ENCODE results near the gene ASB17.

Gene ASB17

GRCh38 chr1:75937034-75937433 is 4.8 kb upstream of the ASB17 start:
- no peak for DNase-seq (ENCODE audit: low spot score)
- no peak overlapping the region for H2AK5ac ChIP-seq (ENCODE audit: low read depth, low read length)

GRCh38 chr1:75922698-75923097 is 9.5 kb downstream of the ASB17 start:
- H3K23ac ChIP-seq (ENCODE audit: low read depth, low read length, poor library complexity) = no peak overlapping the region
- no peak overlapping the region for H4K8ac ChIP-seq (ENCODE audit: low read depth, low read length)
- no peak overlapping the region for H2BK120ac ChIP-seq (ENCODE audit: low read depth, low read length)
- H2AFZ ChIP-seq (ENCODE audit: low read length) = no peak overlapping the region
- H3K9ac ChIP-seq (ENCODE audit: low read depth, low read length, poor library complexity) = no peak overlapping the region
- no peaks in the 10 kb centered on the region for H3K9me3 ChIP-seq (replicated peaks in 1 of 2; ENCODE audit: control insufficient read depth in 2 of 2, insufficient read depth in 1 of 2, low read depth in 1 of 2, low read length in 2 of 2)
- WGBS, 2 donors (ENCODE audit: extremely low coverage in 2 of 2, insufficient read length in 2 of 2, insufficient replicate concordance in 1 of 2) = no CpG with 5 or more reads among the region's 1 CpG
- no peak overlapping the region for H3K4me3 ChIP-seq (ENCODE audit: low read length in 2 of 2)
- DNase-seq (ENCODE audit: low spot score) = no peak
- no peak overlapping the region for H2BK12ac ChIP-seq (ENCODE audit: low read length)
- no peak overlapping the region for H3K18ac ChIP-seq (ENCODE audit: low read length)
- H3K79me1 ChIP-seq (ENCODE audit: low read depth, low read length) = no peaks in the 10 kb centered on the region
- no peak overlapping the region for H3K4ac ChIP-seq (ENCODE audit: low read length)
- H3K36me3 ChIP-seq (replicated peaks in 1 of 2; ENCODE audit: control insufficient read depth in 2 of 2, insufficient read depth in 2 of 2, low read length in 2 of 2) = no peaks in the 10 kb centered on the region
- H3K27me3 ChIP-seq (ENCODE audit: control insufficient read depth in 3 of 3, insufficient read depth in 3 of 3, low read depth in 1 of 3, low read length in 3 of 3) = no peaks in the 10 kb centered on the region
- no peak overlapping the region for H3K27ac ChIP-seq (replicated peaks; ENCODE audit: low read length)
- no peak overlapping the region for H2BK15ac ChIP-seq (ENCODE audit: low read length)
- H4K91ac ChIP-seq (ENCODE audit: low read depth, low read length, poor library complexity) = no peak overlapping the region
- H2BK5ac ChIP-seq (ENCODE audit: low read length) = no peak overlapping the region
- no peak overlapping the region for H3K14ac ChIP-seq (ENCODE audit: low read length)
- H2AK5ac ChIP-seq (ENCODE audit: low read depth, low read length) = no peak overlapping the region
- no peak overlapping the region for H3K4me2 ChIP-seq (ENCODE audit: insufficient read depth, low read length, poor library complexity, severe bottlenecking)
- H3K4me1 ChIP-seq (ENCODE audit: control insufficient read depth in 2 of 2, insufficient read depth in 1 of 2, low read depth in 1 of 2, low read length in 2 of 2) = no peaks in the 10 kb centered on the region

More at GRCh38 chr1:75937034-75937433, 4.8 kb upstream of the ASB17 start:
- H3K18ac ChIP-seq (ENCODE audit: low read length) = no peak overlapping the region
- H2BK5ac ChIP-seq (ENCODE audit: low read length) = no peak overlapping the region
- H4K8ac ChIP-seq (ENCODE audit: low read depth, low read length) = no peak overlapping the region
- H2AFZ ChIP-seq (ENCODE audit: low read length) = no peak overlapping the region
- no peak overlapping the region for H3K9ac ChIP-seq (ENCODE audit: low read depth, low read length, poor library complexity)
- H2BK15ac ChIP-seq (ENCODE audit: low read length) = no peak overlapping the region
- H3K4me3 ChIP-seq (ENCODE audit: low read length in 2 of 2) = no peak overlapping the region
- no peak overlapping the region for H2BK12ac ChIP-seq (ENCODE audit: low read length)
- H3K27me3 ChIP-seq (ENCODE audit: control insufficient read depth in 3 of 3, insufficient read depth in 3 of 3, low read depth in 1 of 3, low read length in 3 of 3) = no peaks in the 10 kb centered on the region
- WGBS, 2 donors (ENCODE audit: extremely low coverage in 2 of 2, insufficient read length in 2 of 2, insufficient replicate concordance in 1 of 2) = no CpG with 5 or more reads among the region's 1 CpG
- H3K14ac ChIP-seq (ENCODE audit: low read length) = no peak overlapping the region
- no peaks in the 10 kb centered on the region for H3K79me1 ChIP-seq (ENCODE audit: low read depth, low read length)
- no peaks in the 10 kb centered on the region for H3K4me1 ChIP-seq (ENCODE audit: control insufficient read depth in 2 of 2, insufficient read depth in 1 of 2, low read depth in 1 of 2, low read length in 2 of 2)
- no peak overlapping the region for H2BK120ac ChIP-seq (ENCODE audit: low read depth, low read length)
- no peak overlapping the region for H3K4me2 ChIP-seq (ENCODE audit: insufficient read depth, low read length, poor library complexity, severe bottlenecking)
- no peak overlapping the region for H3K27ac ChIP-seq (replicated peaks; ENCODE audit: low read length)
- H3K9me3 ChIP-seq (replicated peaks in 1 of 2; ENCODE audit: control insufficient read depth in 2 of 2, insufficient read depth in 1 of 2, low read depth in 1 of 2, low read length in 2 of 2) = no peaks in the 10 kb centered on the region
- H3K4ac ChIP-seq (ENCODE audit: low read length) = no peak overlapping the region
- no peak overlapping the region for H3K23ac ChIP-seq (ENCODE audit: low read depth, low read length, poor library complexity)
- H3K36me3 ChIP-seq (replicated peaks in 1 of 2; ENCODE audit: control insufficient read depth in 2 of 2, insufficient read depth in 2 of 2, low read length in 2 of 2) = no peaks in the 10 kb centered on the region
- H4K91ac ChIP-seq (ENCODE audit: low read depth, low read length, poor library complexity) = no peak overlapping the region

DNA sequence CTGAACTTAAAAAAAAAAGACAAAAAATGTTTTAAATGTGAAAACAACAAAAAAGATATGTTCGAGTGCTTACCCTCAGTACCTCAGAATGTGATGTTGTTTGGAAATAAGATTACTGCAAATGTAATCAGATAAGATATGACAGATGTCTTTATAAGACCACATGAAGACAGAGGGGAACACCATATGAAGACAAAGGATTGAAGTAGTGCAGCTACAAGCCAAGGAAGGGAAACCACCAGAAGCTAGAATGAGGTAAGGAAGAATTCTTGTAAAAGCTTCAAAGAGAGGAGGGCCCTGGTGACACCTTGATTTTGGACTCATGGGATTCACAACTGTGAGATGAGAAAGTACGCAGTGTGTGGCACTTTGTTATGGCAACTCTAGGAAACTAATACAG is 15.4 kb downstream of the ASB17 start:
- H3K4me1 ChIP-seq (ENCODE audit: control insufficient read depth in 2 of 2, insufficient read depth in 1 of 2, low read depth in 1 of 2, low read length in 2 of 2) = no peaks in the 10 kb centered on the region
- H2AK5ac ChIP-seq (ENCODE audit: low read depth, low read length) = no peak overlapping the region
- H3K79me1 ChIP-seq (ENCODE audit: low read depth, low read length) = no peaks in the 10 kb centered on the region
- no peak overlapping the region for H2BK5ac ChIP-seq (ENCODE audit: low read length)
- H3K9ac ChIP-seq (ENCODE audit: low read depth, low read length, poor library complexity) = no peak overlapping the region
- H3K9me3 ChIP-seq (replicated peaks in 1 of 2; ENCODE audit: control insufficient read depth in 2 of 2, insufficient read depth in 1 of 2, low read depth in 1 of 2, low read length in 2 of 2) = no peaks in the 10 kb centered on the region
- H3K4me3 ChIP-seq (ENCODE audit: low read length in 2 of 2) = no peak overlapping the region
- no peak overlapping the region for H3K14ac ChIP-seq (ENCODE audit: low read length)
- H3K23ac ChIP-seq (ENCODE audit: low read depth, low read length, poor library complexity) = no peak overlapping the region
- H2AFZ ChIP-seq (ENCODE audit: low read length) = no peak overlapping the region
- no peak for DNase-seq (ENCODE audit: low spot score)
- no peaks in the 10 kb centered on the region for H3K36me3 ChIP-seq (replicated peaks in 1 of 2; ENCODE audit: control insufficient read depth in 2 of 2, insufficient read depth in 2 of 2, low read length in 2 of 2)
- H3K4ac ChIP-seq (ENCODE audit: low read length) = no peak overlapping the region
- no peak overlapping the region for H4K91ac ChIP-seq (ENCODE audit: low read depth, low read length, poor library complexity)
- no peak overlapping the region for H3K27ac ChIP-seq (replicated peaks; ENCODE audit: low read length)
- H2BK12ac ChIP-seq (ENCODE audit: low read length) = no peak overlapping the region
- no CpG with 5 or more reads among the region's 2 CpGs for WGBS, 2 donors (ENCODE audit: extremely low coverage in 2 of 2, insufficient read length in 2 of 2, insufficient replicate concordance in 1 of 2)
- no peak overlapping the region for H4K8ac ChIP-seq (ENCODE audit: low read depth, low read length)
- no peak overlapping the region for H3K4me2 ChIP-seq (ENCODE audit: insufficient read depth, low read length, poor library complexity, severe bottlenecking)
- no peak overlapping the region for H2BK15ac ChIP-seq (ENCODE audit: low read length)
- no peak overlapping the region for H3K18ac ChIP-seq (ENCODE audit: low read length)
- no peaks in the 10 kb centered on the region for H3K27me3 ChIP-seq (ENCODE audit: control insufficient read depth in 3 of 3, insufficient read depth in 3 of 3, low read depth in 1 of 3, low read length in 3 of 3)
- H2BK120ac ChIP-seq (ENCODE audit: low read depth, low read length) = no peak overlapping the region

- Histone ChIP-seq H3K36me3 (replicated peaks in 1 of 2; ENCODE audit: control insufficient read depth in 2 of 2, insufficient read depth in 2 of 2, low read length in 2 of 2) (no peaks in the 10 kb centered on the region), H4K91ac (ENCODE audit: low read depth, low read length, poor library complexity) (no peak overlapping the region), H2BK120ac (ENCODE audit: low read depth, low read length) (no peak overlapping the region), H3K4me1 (ENCODE audit: control insufficient read depth in 2 of 2, insufficient read depth in 1 of 2, low read depth in 1 of 2, low read length in 2 of 2) (no peaks in the 10 kb centered on the region), H2AK5ac (ENCODE audit: low read depth, low read length) (no peak overlapping the region), H3K9me3 (replicated peaks in 1 of 2; ENCODE audit: control insufficient read depth in 2 of 2, insufficient read depth in 1 of 2, low read depth in 1 of 2, low read length in 2 of 2) (no peaks in the 10 kb centered on the region), H3K79me1 (ENCODE audit: low read depth, low read length) (no peaks in the 10 kb centered on the region), H3K27me3 (ENCODE audit: control insufficient read depth in 3 of 3, insufficient read depth in 3 of 3, low read depth in 1 of 3, low read length in 3 of 3) (no peaks in the 10 kb centered on the region), H4K8ac (ENCODE audit: low read depth, low read length) (no peak overlapping the region), H3K9ac (ENCODE audit: low read depth, low read length, poor library complexity) (no peak overlapping the region), H3K18ac (ENCODE audit: low read length) (no peak overlapping the region), H3K27ac (replicated peaks; ENCODE audit: low read length) (no peak overlapping the region), H3K23ac (ENCODE audit: low read depth, low read length, poor library complexity) (no peak overlapping the region), H2BK5ac (ENCODE audit: low read length) (no peak overlapping the region), H2BK15ac (ENCODE audit: low read length) (no peak overlapping the region), H3K4ac (ENCODE audit: low read length) (no peak overlapping the region), H3K4me2 (ENCODE audit: insufficient read depth, low read length, poor library complexity, severe bottlenecking) (no peak overlapping the region), H2BK12ac (ENCODE audit: low read length) (no peak overlapping the region), H2AFZ (ENCODE audit: low read length) (peak overlapping the region; percentile 75), H3K14ac (ENCODE audit: low read length) (no peak overlapping the region), H3K4me3 (ENCODE audit: low read length in 2 of 2) (no peak overlapping the region)
- WGBS, 2 donors (ENCODE audit: extremely low coverage in 2 of 2, insufficient read length in 2 of 2, insufficient replicate concordance in 1 of 2) = no CpG with 5 or more reads among the region's 2 CpGs
- DNase-seq (ENCODE audit: low spot score) = peak; percentile 38
Measured at GRCh38 chr1:75908717-75909152, 23.5 kb downstream of the ASB17 start.
